HepG2 (cell line): ENCODE results near the gene SLC4A7. TPM values are rescaled to one million over a fixed set of nuclear protein-coding genes. Genes with fewer than 3 reads are reported as not detected.

Source experiments
- AGO2 ChIP-seq: fragments of 200-400 bp; formaldehyde crosslinking; optimal IDR thresholded peaks from 2 replicates; pipeline ENCODE3; 2017; ENCODE audit warnings: mild to moderate bottlenecking, low read depth, low read length, moderate library complexity
- GATAD2A ChIP-seq: IDR thresholded peaks from 2 replicates; pipeline ENCODE4 v1.6.1; 2016
- NR2F2 ChIP-seq: IDR thresholded peaks from 2 replicates; pipeline ENCODE4 v1.6.1; 2012; ENCODE audit warnings: low read depth, inconsistent platforms, borderline replicate concordance
- RNF2 ChIP-seq: fragments of 450-650 bp; conservative IDR thresholded peaks from 2 replicates; pipeline ENCODE4 v1.6.1; 2016; ENCODE audit warnings: low read depth
- ZBTB8A ChIP-seq: sonication (generic); formaldehyde crosslinking; IDR thresholded peaks from 2 replicates; pipeline ENCODE4 v1.4.0; 2020; ENCODE audit warnings: mild to moderate bottlenecking, low read depth, missing genetic modification reagents, borderline replicate concordance
- ZSCAN22 ChIP-seq: sonication (generic); formaldehyde crosslinking; IDR thresholded peaks from 2 replicates; pipeline ENCODE4 v1.4.0; 2020; ENCODE audit warnings: mild to moderate bottlenecking, missing genetic modification reagents
- polyA plus RNA-seq, 8 experiments: library from polyadenylated mRNA; depleted of rRNA in 3 of 8; stranded (reverse) in 7 of 8; unstranded in 1 of 8; fragments of >200 nt; fragmentation: Illumina TruSeq in 4 of 8; extraction: Trizol in 4 of 8; gene quantifications; 2 replicates each; pipeline versions ENCODE4 v1.2.1 to v1.2.3, GENCODE V29; 2011 to 2016; ENCODE audit warnings: low read depth in 4 of 8, missing spikeins in 1 of 8, mixed read lengths in 1 of 8; ENCODE audit not compliant: insufficient read depth in 1 of 8
- total RNA-seq, 5 experiments: library from RNA; depleted of rRNA; stranded (reverse); fragments of >200 nt; fragmentation: Illumina TruSeq; extraction: Trizol; gene quantifications; 2 replicates each; pipeline ENCODE4 v1.2.3, GENCODE V29; 2016; ENCODE audit warnings: low read depth in 1 of 5
- TF ChIP-seq, protein P1 (sequence below): IDR thresholded peaks from 2 replicates; pipeline ENCODE4 v1.6.1; 2012; ENCODE audit warnings: low read length, improper control_type of control experiment
- TF ChIP-seq, protein P2 (sequence below): IDR thresholded peaks from 2 replicates; pipeline ENCODE4 v1.6.1; 2016; ENCODE audit warnings: mild to moderate bottlenecking, missing biosample characterization, missing genetic modification reagents
- TF ChIP-seq, protein P3 (sequence below): sonication (generic); formaldehyde crosslinking; IDR thresholded peaks from 2 replicates; pipeline ENCODE4 v1.4.0; 2020; ENCODE audit warnings: missing genetic modification reagents, borderline replicate concordance
- TF ChIP-seq, protein P4 (sequence below): sonication (generic); formaldehyde crosslinking; IDR thresholded peaks from 2 replicates; pipeline ENCODE4 v1.4.0; 2020; ENCODE audit warnings: mild to moderate bottlenecking, missing genetic modification reagents
- TF ChIP-seq, protein P5 (sequence below): IDR thresholded peaks from 2 replicates; pipeline ENCODE4 v1.4.0; 2020; ENCODE audit warnings: mild to moderate bottlenecking, missing genetic modification reagents
- TF ChIP-seq, protein P6 (sequence below): sonication (generic); formaldehyde crosslinking; IDR thresholded peaks from 2 replicates; pipeline ENCODE4 v1.4.0; 2020; ENCODE audit warnings: missing genetic modification reagents
- TF ChIP-seq, protein P7 (sequence below): sonication (generic); formaldehyde crosslinking; IDR thresholded peaks from 2 replicates; pipeline ENCODE4 v1.4.0; 2020; ENCODE audit warnings: missing genetic modification reagents, borderline replicate concordance

Gene SLC4A7
- total and polyA plus RNA-seq, 2 of the 13 experiments (the other 11 are each of a cell fraction or from before 2014, with no cell fraction given) = 16.4 to 43.8 TPM

DNA sequence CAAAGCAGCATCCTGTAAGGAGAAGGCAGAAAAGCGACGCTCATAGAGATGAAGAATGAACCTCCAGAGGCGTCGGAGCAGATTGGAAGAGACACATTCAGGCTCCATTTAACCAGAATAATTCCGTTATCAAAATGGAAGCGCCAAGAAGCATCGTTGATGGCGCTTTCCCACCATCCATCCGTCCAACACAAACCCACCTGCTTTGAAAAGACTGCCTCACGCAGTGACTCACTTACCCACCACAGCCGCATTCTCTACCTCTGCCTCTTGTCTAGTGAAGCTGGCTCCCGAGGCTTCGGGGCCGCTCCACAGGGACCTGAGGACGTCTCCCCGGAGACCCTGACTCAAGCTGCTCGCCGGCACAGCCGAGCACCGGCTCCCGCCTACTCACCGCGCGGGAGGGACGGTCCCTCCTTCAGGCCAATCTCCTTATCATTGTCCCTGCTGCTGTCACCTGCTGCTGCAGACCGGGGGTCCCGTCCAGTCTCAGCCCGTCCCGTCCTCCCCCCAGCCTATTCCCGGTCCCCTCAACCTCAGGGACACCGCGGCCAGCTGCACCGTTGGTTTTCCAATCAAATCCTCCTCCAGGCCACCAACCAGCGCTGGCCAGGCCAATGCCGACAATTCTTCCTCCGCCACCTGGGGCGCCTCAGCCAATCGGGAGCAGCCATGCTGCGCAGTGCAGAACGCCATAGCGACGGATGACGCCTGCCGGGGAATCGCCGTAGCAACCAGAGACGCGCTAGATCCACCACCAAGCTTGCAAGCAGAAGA, 115.2 kb downstream of the SLC4A7 start, which contains the start of gene NEK10 (continued):
- TF ChIP-seq, protein P1, sequence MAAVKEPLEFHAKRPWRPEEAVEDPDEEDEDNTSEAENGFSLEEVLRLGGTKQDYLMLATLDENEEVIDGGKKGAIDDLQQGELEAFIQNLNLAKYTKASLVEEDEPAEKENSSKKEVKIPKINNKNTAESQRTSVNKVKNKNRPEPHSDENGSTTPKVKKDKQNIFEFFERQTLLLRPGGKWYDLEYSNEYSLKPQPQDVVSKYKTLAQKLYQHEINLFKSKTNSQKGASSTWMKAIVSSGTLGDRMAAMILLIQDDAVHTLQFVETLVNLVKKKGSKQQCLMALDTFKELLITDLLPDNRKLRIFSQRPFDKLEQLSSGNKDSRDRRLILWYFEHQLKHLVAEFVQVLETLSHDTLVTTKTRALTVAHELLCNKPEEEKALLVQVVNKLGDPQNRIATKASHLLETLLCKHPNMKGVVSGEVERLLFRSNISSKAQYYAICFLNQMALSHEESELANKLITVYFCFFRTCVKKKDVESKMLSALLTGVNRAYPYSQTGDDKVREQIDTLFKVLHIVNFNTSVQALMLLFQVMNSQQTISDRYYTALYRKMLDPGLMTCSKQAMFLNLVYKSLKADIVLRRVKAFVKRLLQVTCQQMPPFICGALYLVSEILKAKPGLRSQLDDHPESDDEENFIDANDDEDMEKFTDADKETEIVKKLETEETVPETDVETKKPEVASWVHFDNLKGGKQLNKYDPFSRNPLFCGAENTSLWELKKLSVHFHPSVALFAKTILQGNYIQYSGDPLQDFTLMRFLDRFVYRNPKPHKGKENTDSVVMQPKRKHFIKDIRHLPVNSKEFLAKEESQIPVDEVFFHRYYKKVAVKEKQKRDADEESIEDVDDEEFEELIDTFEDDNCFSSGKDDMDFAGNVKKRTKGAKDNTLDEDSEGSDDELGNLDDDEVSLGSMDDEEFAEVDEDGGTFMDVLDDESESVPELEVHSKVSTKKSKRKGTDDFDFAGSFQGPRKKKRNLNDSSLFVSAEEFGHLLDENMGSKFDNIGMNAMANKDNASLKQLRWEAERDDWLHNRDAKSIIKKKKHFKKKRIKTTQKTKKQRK = no peak
- peak; percentile 34; the same call in 1 of the 2 replicates for TF ChIP-seq GATAD2A (CRISPR knock-in tag)
- TF ChIP-seq ZBTB8A (CRISPR knock-in tag) = no peak
- TF ChIP-seq, protein P2, sequence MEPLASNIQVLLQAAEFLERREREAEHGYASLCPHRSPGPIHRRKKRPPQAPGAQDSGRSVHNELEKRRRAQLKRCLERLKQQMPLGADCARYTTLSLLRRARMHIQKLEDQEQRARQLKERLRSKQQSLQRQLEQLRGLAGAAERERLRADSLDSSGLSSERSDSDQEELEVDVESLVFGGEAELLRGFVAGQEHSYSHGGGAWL (CRISPR knock-in tag) = peak; percentile 62; the same call in 1 of the 2 replicates
- TF ChIP-seq, protein P3, sequence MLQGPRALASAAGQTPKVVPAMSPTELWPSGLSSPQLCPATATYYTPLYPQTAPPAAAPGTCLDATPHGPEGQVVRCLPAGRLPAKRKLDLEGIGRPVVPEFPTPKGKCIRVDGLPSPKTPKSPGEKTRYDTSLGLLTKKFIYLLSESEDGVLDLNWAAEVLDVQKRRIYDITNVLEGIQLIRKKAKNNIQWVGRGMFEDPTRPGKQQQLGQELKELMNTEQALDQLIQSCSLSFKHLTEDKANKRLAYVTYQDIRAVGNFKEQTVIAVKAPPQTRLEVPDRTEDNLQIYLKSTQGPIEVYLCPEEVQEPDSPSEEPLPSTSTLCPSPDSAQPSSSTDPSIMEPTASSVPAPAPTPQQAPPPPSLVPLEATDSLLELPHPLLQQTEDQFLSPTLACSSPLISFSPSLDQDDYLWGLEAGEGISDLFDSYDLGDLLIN = 0 out of 2 replicates have a peak, but pooled peaks have one; percentile 41
- TF ChIP-seq RNF2 = no peak
- TF ChIP-seq, protein P4, sequence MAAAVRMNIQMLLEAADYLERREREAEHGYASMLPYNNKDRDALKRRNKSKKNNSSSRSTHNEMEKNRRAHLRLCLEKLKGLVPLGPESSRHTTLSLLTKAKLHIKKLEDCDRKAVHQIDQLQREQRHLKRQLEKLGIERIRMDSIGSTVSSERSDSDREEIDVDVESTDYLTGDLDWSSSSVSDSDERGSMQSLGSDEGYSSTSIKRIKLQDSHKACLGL (CRISPR knock-in tag) = 0 out of 2 replicates have a peak, but pooled peaks have one; percentile 48
- TF ChIP-seq, protein P5, sequence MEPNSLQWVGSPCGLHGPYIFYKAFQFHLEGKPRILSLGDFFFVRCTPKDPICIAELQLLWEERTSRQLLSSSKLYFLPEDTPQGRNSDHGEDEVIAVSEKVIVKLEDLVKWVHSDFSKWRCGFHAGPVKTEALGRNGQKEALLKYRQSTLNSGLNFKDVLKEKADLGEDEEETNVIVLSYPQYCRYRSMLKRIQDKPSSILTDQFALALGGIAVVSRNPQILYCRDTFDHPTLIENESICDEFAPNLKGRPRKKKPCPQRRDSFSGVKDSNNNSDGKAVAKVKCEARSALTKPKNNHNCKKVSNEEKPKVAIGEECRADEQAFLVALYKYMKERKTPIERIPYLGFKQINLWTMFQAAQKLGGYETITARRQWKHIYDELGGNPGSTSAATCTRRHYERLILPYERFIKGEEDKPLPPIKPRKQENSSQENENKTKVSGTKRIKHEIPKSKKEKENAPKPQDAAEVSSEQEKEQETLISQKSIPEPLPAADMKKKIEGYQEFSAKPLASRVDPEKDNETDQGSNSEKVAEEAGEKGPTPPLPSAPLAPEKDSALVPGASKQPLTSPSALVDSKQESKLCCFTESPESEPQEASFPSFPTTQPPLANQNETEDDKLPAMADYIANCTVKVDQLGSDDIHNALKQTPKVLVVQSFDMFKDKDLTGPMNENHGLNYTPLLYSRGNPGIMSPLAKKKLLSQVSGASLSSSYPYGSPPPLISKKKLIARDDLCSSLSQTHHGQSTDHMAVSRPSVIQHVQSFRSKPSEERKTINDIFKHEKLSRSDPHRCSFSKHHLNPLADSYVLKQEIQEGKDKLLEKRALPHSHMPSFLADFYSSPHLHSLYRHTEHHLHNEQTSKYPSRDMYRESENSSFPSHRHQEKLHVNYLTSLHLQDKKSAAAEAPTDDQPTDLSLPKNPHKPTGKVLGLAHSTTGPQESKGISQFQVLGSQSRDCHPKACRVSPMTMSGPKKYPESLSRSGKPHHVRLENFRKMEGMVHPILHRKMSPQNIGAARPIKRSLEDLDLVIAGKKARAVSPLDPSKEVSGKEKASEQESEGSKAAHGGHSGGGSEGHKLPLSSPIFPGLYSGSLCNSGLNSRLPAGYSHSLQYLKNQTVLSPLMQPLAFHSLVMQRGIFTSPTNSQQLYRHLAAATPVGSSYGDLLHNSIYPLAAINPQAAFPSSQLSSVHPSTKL = no peak; the same call in none of the 2 replicates
- no peak for TF ChIP-seq NR2F2
- TF ChIP-seq, protein P6, sequence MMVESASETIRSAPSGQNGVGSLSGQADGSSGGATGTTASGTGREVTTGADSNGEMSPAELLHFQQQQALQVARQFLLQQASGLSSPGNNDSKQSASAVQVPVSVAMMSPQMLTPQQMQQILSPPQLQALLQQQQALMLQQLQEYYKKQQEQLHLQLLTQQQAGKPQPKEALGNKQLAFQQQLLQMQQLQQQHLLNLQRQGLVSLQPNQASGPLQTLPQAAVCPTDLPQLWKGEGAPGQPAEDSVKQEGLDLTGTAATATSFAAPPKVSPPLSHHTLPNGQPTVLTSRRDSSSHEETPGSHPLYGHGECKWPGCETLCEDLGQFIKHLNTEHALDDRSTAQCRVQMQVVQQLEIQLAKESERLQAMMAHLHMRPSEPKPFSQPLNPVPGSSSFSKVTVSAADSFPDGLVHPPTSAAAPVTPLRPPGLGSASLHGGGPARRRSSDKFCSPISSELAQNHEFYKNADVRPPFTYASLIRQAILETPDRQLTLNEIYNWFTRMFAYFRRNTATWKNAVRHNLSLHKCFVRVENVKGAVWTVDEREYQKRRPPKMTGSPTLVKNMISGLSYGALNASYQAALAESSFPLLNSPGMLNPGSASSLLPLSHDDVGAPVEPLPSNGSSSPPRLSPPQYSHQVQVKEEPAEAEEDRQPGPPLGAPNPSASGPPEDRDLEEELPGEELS (CRISPR knock-in tag) = peak; percentile 25; the same call in 1 of the 2 replicates
- TF ChIP-seq AGO2 = peak; percentile 92
- TF ChIP-seq, protein P7, sequence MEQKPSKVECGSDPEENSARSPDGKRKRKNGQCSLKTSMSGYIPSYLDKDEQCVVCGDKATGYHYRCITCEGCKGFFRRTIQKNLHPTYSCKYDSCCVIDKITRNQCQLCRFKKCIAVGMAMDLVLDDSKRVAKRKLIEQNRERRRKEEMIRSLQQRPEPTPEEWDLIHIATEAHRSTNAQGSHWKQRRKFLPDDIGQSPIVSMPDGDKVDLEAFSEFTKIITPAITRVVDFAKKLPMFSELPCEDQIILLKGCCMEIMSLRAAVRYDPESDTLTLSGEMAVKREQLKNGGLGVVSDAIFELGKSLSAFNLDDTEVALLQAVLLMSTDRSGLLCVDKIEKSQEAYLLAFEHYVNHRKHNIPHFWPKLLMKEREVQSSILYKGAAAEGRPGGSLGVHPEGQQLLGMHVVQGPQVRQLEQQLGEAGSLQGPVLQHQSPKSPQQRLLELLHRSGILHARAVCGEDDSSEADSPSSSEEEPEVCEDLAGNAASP (CRISPR knock-in tag) = peak; percentile 62
- no peak for TF ChIP-seq ZSCAN22 (CRISPR knock-in tag)
